DMS53 treated with DMSO at 0.1 percent for 48 hours (cell line): ENCODE measurements around the gene PLA2G15.
A peak's percentile ranks its signal among the peaks of the same experiment; 100 is the strongest.

Experiments used
- DNase-seq: peaks from one replicate; lab custom pipeline; 2025; ENCODE audit not compliant: unreplicated experiment; lab: John Stamatoyannopoulos, UW

PLA2G15 gene, protein sequence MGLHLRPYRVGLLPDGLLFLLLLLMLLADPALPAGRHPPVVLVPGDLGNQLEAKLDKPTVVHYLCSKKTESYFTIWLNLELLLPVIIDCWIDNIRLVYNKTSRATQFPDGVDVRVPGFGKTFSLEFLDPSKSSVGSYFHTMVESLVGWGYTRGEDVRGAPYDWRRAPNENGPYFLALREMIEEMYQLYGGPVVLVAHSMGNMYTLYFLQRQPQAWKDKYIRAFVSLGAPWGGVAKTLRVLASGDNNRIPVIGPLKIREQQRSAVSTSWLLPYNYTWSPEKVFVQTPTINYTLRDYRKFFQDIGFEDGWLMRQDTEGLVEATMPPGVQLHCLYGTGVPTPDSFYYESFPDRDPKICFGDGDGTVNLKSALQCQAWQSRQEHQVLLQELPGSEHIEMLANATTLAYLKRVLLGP

DNA sequence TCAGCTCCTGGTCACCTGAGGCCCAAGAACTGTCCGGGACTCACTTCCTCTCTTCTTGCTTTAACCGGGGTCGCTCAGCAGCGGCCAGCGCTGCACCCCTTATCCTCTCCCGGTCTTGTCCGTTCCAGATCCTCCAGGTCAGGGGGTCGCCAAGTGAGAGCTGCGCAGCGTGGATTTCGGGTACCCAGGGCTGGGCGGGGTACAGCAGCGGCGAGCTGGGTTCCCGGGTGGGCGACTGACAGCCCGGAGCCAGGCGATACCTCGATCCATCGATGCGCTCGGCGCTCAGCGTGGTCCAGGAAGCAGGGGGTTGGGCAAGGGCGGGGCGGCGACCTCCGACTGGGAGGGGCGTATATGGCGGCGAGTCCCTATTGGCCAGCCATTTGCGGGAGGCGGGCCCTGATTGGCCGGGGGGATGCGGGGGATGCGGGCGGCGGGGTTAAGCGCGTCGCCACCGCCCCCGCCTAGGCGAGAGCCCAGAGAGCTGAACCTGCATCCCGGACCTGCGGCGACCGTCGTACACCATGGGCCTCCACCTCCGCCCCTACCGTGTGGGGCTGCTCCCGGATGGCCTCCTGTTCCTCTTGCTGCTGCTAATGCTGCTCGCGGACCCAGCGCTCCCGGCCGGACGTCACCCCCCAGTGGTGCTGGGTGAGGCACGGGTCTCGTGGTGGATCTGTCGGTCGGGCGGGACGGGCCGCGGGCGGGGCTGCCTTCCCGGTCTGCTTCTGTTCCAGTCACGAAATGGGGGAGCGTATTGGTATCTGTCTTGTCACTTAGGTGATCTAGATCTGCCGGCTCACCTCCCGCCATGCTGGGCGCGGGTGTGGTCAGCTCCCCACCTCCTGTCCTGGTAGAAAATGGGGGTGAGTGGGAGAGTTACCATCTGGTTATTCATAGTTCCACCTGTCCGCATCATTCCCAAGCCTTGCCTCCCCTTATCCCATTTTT lies at the start of gene PLA2G15:
PLA2G15 (plus strand) TSS at position 471 of the 951 bp plus-strand sequence; CDS start at position 525, 54 bp downstream.
- DNase-seq, result peak; percentile 51

DNA sequence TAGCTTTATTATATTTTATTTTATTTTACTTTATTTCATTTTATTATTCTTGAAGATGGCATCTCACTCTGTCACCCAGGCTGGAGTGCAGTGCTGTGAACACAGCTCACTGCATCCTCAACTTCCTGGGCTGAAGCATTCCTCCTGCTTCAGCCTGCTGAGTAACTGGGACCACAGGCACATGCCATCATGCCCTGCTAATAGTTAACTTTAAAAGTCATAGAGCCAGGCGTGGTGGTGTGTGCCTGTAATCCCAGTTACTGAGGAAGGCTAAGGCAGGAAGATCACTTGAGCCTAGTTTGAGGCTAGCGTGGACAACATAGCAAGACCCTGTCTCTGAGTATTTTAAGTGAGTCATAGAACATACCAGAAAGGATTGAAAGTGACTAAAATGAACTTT lies 47.9 kb upstream of the PLA2G15 start:
- no peak for DNase-seq

DNA sequence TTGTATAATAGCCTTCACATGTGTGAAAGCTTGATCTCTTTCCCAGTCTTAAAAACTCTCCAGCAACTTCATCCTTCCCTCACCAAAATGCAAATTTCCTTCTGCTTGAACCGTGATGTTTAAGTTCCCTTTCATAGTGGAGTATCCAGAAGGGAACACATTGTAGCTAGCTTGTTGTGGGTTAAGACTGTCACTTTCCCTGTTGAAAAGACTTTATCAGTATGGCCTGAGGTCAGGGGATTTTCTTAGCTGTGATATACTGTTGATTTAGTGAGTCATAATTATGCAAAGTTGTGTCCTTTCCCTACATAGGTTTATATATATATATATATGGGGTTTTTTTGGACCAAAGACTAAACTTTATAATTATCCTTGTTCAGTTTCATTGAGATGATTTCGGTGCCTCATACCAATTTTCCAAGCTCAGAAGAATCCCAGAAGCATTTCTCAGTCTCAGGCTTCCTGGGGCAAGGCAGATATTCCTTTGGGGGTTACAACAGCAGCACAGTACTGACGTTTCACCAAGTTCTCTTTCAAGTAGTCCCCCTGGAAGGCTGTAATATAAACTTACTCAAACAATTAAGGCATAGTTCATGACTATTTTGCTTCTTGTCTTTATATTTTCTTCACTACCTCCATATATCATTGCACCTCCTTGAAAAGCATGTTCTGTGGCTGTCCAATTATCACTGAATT lies 44.9 kb upstream of the PLA2G15 start:
- no peak for DNase-seq

DNA sequence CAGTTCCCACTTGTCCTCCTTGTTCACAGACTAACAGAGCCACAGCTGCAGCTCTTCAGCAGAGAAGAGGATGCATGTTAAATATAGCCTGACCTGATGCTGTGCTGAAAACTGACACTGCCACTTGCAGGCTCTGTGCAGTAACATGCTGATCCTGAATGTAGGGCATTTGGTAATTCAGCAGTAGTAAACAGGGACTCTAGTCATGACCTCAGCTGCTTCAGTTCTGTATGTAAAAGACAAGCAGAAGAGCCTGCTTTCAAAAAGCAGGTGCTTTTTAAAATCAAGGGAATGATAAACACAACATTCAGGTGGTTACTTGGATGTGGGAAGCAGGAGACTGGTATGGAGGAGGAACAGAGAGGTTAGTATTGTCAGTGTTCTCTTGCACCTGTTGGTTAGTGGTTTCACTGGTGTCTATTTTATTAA lies 43.1 kb upstream of the PLA2G15 start:
- no peak for DNase-seq

DNA sequence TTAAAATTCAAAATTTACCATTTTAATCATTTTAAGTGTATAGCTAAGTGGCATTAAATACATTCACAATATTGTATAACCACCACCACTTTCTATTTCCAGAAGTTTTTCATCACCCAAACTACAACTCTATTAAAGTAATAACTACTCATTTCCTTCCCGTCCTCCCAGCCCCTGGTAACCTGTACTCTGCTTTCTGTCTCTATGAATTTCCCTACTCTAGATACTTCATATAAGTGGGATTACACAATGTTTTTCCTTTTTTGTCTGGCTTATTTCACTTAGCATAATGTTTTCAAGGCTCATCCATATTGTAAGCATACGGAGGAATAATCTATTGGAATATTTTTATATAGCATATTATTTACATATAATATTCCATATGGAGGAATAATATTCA lies 38.9 kb upstream of the PLA2G15 start:
- DNase-seq, result no peak

DNA sequence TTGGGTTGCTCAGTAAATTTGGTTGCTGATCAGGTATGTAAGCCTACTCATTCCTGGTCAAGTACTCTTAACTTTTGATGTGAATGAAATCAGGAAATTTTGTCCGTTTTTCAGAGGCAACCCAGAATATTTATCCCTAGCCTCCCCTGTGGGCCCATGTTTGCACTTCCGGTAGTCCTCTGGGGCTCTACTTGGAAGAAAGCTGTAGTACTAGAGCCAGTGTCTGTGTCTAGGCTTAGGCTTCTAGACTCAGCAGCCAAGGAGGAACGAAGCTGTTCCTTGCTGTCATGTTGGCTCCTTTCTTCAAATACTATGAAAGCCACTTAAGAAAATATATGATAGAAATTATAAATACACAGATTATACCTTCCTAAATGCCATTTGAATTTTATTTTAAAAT lies 30.4 kb upstream of the PLA2G15 start:
- no peak for DNase-seq

DNA sequence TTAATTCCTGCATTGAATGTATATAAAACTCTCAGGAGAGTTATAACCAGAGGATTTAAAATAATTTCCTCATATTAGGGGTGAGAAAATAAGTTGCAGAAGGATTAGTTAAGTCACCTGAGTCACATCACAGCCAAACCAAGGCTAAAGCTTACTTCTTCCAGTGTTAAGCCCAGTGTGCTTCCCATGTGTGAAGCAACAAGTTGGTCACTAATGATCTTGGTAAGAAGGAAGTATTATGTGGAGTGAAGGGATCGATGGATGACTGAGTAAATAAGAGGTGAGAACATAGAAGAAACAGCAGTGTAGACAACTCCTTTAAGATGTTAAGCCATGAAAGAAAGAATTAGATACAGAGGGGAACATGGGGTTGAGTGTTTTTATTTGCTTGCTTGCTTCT lies 29.9 kb upstream of the PLA2G15 start:
- no peak for DNase-seq

DNA sequence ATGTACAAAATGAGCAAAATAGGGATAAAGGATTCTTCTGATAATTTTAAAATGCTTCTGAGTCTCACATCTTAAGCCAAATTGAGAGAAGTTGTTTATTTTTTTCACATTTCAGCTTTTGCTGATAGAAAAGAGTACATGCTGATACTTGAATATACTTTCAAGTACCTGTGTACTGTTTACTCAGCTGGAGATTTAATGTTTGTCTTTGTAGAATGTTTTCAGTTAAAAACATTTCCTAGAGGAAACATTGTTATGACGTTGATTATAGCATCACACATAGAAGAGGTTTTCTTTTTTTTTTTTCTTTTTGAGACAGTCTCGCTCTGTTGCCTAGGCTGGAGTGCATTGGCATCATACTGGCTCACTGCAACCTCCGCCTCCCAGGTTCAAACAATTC lies 28.9 kb upstream of the PLA2G15 start:
- DNase-seq, result peak; percentile 37

DNA sequence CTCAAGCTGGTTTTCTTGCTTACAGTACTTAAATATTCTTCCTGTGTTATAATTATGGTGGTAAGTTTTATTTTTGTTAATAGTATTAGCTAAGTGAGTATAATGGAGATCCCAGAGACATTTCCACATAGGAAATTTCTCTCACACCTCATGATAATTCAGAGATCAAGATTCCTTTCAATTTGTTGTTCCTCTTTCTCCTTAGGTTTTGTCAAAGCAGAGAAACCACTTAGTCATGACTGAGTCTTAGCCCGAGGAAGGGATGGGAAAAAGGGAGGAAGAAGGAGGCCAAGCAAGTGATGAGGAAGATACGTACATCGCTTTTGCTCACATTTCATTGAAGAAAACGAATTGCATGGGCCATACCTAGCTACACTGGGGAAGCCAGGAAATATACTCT lies 27.7 kb upstream of the PLA2G15 start:
- DNase-seq, result no peak

DNA sequence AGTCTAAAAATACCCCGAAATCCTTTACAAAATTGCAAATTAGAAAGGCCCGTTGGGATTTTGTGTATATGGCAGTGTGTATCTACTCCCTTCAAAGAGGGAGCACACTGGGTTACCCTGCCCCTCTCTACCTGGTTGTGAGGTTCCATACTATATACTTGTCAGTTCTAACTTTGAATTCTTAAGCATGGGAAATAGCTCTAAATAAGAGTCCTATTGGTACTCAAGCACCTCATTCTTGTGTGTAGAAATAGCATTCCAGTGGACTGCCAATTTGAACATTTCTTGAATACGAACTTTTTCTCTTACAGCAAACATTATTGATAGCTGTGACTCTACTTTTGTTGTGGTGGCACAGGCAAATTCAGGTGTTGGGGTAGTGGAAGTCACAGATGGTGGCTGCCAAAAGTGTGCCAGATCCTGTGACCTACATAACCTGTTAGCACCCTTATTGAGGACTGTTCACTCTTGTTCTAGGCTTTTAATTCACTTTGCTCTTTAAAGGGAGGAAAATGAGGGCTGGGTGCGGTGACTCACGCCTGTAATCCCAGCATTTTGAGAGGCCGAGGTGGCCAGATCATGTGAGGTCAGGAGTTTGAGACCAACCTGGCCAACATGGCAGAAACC lies 25.3 kb upstream of the PLA2G15 start:
- DNase-seq, result no peak

DNA sequence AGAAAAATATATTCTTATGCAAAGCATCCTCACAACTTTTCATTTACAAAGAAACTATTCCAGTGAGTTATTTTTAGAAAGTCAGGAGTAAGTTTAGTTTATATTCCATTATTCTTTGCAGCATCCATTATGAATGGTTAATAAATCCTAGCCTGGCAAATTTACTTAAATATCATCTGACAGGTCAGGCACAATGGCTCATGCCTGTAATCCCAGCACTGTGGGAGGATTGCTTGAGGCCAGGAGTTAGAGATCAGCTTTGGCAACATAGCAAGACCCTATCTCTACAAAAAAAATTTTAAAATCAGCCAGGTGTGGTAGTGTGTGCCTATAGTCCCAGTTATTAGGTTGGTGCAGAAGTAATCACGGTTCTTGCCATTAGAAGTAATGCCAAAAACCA lies 22.1 kb upstream of the PLA2G15 start:
- no peak for DNase-seq

DNA sequence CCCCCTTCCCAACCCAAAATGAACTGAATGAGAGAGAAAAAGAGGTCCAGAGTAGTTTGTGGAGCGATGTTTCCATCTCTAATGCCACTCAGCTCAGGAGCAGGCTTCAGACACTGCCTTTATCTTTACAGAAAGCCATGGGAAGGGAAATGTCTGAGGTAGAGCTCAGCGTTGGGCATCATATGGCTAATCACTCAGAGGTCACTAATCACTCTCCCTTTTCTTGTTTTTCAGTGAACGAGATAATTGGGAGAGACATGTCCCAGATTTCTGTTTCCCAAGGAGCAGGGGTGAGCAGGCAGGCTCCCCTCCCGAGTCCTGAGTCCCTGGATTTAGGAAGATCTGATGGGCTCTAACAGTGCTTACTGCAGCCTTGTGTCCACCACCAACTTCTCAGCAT lies 19.1 kb upstream of the PLA2G15 start:
- no peak for DNase-seq

DNA sequence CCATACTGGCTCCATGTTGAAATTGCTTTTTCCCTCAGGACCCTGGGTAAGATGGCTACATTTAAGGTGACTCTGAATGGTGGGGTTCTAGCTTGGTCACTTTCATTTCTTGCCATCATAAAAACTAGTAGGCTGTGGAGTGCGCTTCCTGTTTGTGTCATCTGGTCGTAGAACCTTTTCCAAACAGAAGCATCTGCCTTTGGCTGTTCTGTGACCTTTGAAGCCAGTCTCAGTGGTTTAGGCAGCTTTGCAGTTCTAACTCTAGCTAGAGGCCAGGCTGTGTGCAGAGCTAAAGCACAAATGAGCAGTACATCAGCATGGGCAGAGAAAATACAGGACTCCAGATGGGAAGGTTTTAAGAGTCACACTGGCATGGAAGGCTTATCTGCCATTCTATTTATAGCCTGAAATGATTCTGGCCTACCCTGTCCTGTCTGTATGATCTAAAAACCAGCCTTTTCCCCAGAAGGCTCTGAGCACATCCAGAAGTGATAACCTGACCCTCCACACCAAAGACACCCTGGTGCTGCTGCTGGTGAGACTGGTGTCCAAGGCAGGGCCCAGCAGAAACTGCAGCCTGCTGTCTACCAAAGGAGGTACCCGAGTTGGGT lies 17.9 kb upstream of the PLA2G15 start:
- peak; percentile 60 for DNase-seq

DNA sequence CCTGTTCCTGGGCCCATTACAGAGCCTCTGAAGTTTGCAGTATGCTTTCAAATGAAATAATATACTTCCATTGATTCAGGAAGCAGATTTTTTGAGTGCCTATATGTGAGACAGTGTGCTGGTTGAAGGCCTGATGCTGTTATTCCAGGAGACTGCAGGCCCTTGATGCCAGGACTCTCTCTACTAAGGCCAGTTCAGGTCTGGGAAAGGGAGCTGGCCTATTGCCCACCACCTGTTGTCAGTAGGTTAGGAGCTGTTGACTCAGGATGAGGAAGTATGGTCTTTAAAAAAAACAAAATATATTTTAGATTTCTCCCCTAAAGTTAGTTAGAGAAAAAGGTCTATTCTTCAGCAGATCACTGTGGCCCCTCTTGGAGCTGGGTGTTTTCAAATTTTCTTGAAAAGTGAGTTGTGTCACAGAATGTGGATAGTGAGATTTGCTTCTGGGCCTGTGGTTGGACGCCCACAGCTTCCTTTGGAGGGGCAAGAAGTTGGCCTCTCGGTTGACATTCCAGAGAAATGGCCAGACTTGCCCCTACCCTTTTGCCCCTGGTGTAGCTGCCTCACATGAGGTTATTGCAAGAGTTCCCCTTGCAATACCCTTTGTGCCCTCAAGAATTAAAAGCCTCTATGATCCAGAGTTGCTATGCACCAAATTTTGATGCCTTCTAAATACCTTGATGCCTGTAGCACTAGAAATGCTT lies 17.2 kb upstream of the PLA2G15 start:
- DNase-seq, result peak; percentile 16

DNA sequence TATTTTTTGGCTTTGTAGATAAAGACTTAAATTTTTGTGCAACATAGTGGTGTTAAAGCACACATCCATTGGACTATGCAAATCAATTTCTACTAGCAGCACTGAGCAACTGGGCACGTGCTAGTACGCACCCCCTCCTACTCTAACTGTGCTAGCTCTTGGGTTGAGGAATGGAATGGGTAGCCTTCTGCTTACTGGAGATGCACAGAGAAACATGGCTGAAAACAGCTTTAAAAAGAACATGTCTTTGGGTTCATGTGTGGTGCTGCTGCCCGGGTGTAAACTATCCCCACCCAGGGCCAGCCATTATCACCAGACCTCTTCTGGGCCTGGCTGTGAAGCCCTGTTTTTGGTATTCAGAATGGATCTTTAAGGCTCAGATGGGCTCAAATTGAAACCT lies 16.5 kb upstream of the PLA2G15 start:
- no peak for DNase-seq

DNA sequence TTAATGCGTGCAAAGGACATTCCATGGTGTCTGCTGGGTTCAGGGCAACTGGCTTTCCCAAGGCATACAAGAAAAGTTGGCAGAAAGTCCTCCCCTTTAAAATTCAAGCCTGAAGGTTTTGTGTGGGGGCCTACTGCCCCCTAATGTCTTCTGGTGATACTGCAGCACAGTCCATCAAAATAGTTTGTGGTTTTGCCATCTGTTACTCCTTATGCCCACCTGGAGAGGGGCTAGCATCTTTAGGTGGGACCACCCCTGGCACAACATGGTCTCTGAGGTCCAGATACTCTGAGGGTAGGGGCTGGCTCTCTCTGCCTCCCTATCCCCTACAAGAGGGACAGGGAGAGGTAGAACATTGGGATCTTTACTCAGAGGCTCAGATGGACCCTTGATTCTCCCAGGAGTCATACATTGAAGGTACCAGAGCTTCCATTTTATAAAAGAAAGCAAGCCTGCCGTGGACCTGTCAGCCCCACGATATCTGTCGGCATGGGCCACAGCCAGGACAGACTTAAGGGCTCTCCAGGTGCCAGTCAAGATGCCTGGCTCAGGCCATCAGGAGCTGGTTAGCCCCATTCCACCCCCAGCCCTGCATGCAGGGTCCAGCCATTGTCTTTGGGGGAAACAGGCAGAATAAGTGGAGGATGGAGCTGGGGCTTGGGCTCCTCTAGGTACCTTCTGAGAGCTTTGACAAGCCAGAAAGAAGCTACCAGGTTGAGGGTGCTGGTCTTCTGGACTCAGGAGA lies 15.6 kb upstream of the PLA2G15 start:
- DNase-seq, result peak; percentile 29

DNA sequence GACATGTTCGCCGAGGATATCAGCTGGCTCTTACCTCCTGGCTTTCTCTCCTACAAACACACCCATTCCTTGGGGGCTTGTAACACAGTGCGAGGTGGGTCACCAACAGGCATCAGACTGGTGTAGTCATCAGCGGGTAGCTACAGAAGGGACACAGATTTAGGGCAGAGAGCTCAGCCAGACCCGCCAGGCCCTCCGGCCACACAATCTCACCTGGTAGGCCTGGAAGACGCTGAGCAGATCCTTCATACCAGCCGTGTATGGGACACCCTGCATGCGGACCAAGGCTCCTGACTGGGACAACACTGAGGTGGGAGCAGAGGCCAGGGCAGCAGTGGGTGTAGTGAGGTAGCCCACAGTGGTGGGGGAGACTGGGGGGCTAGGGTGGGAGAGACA lies 15.0 kb upstream of the PLA2G15 start:
- no peak for DNase-seq

DNA sequence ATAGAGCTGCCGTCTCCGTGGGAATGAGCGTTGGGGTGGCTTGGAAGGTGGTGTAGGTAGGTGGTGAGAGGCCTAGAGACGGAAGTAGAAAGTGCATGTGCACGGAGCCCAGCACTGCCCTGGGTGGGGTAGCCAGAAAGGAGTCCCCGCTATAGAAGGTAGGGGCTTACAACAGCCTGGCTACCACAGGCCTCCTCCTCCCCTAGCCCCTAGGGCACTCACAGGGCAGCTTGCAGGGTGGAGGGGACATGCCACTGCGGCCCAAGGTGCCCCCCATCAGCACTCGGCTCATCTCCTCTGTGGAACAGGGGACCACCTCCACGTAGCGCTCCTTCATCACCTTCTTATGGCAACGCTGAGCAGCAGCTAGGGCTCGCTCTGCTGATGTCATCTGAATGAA lies 14.2 kb upstream of the PLA2G15 start:
- DNase-seq, result no peak
